Right cardiac atrium (tissue), 5 donors: Measurements from ENCODE around the gene FSTL4. TPM values are rescaled to one million over a fixed set of nuclear protein-coding genes. Genes with fewer than 3 reads are reported as not detected.

ENCODE experiments used
- ATAC-seq, 2 donors: fragments of 200-7000 bp; cut with Tn5 transposase; one replicate each; pipeline versions ENCODE4 v1.8.0 to v1.9.1; 2020; ENCODE audit warnings: moderate library complexity in 2 of 2, mild to moderate bottlenecking in 1 of 2
- DNase-seq, 3 donors: peaks; one replicate each; pipeline ENCODE4 v3.0.0-alpha.2; 2020
- H3K27ac ChIP-seq: one replicate; pipeline ENCODE4 v1.5.1; 2013; ENCODE audit warnings: mild to moderate bottlenecking, low read length, control low read depth, moderate library complexity
- H3K27me3 ChIP-seq: one replicate; pipeline ENCODE4 v1.6.1; 2013; ENCODE audit not compliant: control insufficient read depth, insufficient read depth
- H3K4me1 ChIP-seq: one replicate; pipeline ENCODE4 v1.6.1; 2013; ENCODE audit warnings: low read length; ENCODE audit not compliant: control insufficient read depth, insufficient read depth
- H3K4me3 ChIP-seq: one replicate; pipeline ENCODE4 v1.5.1; 2013; ENCODE audit warnings: low read length, control low read depth
- H3K9me3 ChIP-seq: one replicate; pipeline ENCODE4 v1.6.1; 2013; ENCODE audit warnings: low read length; ENCODE audit not compliant: control insufficient read depth
- WGBS: extraction: QIAGEN DNeasy Blood & Tissue Kit; methylation state at CpG from one replicate; pipeline ENCODE4 v1.1.7; 2013; 5-methylcytosine and 5-hydroxymethylcytosine counted together
- intact Hi-C, 4 donors: fragments of 100-400 bp; cut with DNase I; formaldehyde crosslinking; loops; one replicate each; pipeline versions ENCODE4 v1.11.0 to v1.14.0; 2022 to 2023
- polyA plus RNA-seq: library from polyadenylated mRNA; stranded (reverse); fragments of 200-250 nt; gene quantifications from one replicate; pipeline ENCODE4 v1.2.3, GENCODE V29; 2013
- total RNA-seq, 4 donors: library from RNA; stranded (reverse); fragmentation: NEBNext Ultra II Directional; extraction: Animal tissue kit (Norgen Biotek cat#: 25700); gene quantifications; one replicate each; pipeline ENCODE4 v1.2.1, GENCODE V29; 2021
- donor health status: healthy with polysubstance abuse.
- donor health status: DM: no; HTN: yes; CAD: no.
- donor health status: DM: no; HTN: no; CAD: no.
- donor health status: DM: no; HTN: yes; CAD: no; lungs with severe emphysema.
- donor health status: DM: yes; HTN: yes; CAD: no.

FSTL4 gene
- total and polyA plus RNA-seq, 5 donors = not detected

- DNase-seq (no peak), ATAC-seq (no peak)
- WGBS = 83% methylated on average over 7 of the region's 7 CpGs
- Histone ChIP-seq H3K9me3 (no peaks in the 10 kb centered on the region), H3K4me1 (no peaks in the 10 kb centered on the region), H3K27ac (no peak overlapping the region), H3K4me3 (no peak overlapping the region), H3K27me3 (no peaks in the 10 kb centered on the region)
- intact Hi-C loops = no loop called here
Observed at GRCh38 chr5:133496631-133497030, 115.7 kb downstream of the FSTL4 start.

- Histone ChIP-seq H3K27ac (no peak overlapping the region), H3K4me1 (no peaks in the 10 kb centered on the region), H3K27me3 (no peaks in the 10 kb centered on the region), H3K9me3 (no peaks in the 10 kb centered on the region), H3K4me3 (no peak overlapping the region)
- DNase-seq (no peak), ATAC-seq (no peak)
- intact Hi-C loops = no loop called here
- 75% methylated on average over 8 of the region's 8 CpGs for WGBS
Observed at GRCh38 chr5:133494923-133495246, 117.5 kb downstream of the FSTL4 start.

GRCh38 chr5:133494232-133494922 lies 118.0 kb downstream of the FSTL4 start:
- no peak for DNase-seq
- Histone ChIP-seq H3K27me3 (no peaks in the 10 kb centered on the region), H3K27ac (no peak overlapping the region), H3K4me3 (no peak overlapping the region), H3K4me1 (no peaks in the 10 kb centered on the region), H3K9me3 (no peaks in the 10 kb centered on the region)
- 77% methylated on average over 6 of the region's 6 CpGs for whole genome bisulfite sequencing
- intact Hi-C loops = no loop called here
- ATAC-seq = no peak

- ATAC-seq (no peak), DNase-seq (no peak)
- H3K9me3 ChIP-seq = no peaks in the 10 kb centered on the region
- WGBS = 38% methylated on average over 1 of the region's 1 CpG
- no peaks in the 10 kb centered on the region for H3K27me3 ChIP-seq
- no peaks in the 10 kb centered on the region for H3K4me1 ChIP-seq
- H3K4me3 ChIP-seq = no peak overlapping the region
- intact Hi-C loops = no loop called here
- H3K27ac ChIP-seq = no peak overlapping the region
Observed at GRCh38 chr5:133489632-133490031, 122.7 kb downstream of the FSTL4 start.

GRCh38 chr5:133487093-133487492 lies 125.2 kb downstream of the FSTL4 start:
- intact Hi-C loops = no loop called here
- no peaks in the 10 kb centered on the region for H3K9me3 ChIP-seq
- DNase-seq (no peak), ATAC-seq (no peak)
- H3K27me3 ChIP-seq = no peaks in the 10 kb centered on the region
- H3K4me1 ChIP-seq = no peaks in the 10 kb centered on the region
- no peak overlapping the region for H3K4me3 ChIP-seq
- no peak overlapping the region for H3K27ac ChIP-seq
- 48% methylated on average over 4 of the region's 4 CpGs for WGBS

- H3K27ac ChIP-seq = no peak overlapping the region
- no peak for ATAC-seq
- intact Hi-C loops = no loop called here
- no peaks in the 10 kb centered on the region for H3K9me3 ChIP-seq
- no peaks in the 10 kb centered on the region for H3K4me1 ChIP-seq
- H3K4me3 ChIP-seq = no peak overlapping the region
- DNase-seq = no peak
- no peaks in the 10 kb centered on the region for H3K27me3 ChIP-seq
- 49% methylated on average over 5 of the region's 5 CpGs for WGBS
Observed at GRCh38 chr5:133485468-133485867, 126.9 kb downstream of the FSTL4 start.

GRCh38 chr5:133483406-133484090 lies 128.8 kb downstream of the FSTL4 start:
- no peaks in the 10 kb centered on the region for H3K4me1 ChIP-seq
- no peak overlapping the region for H3K27ac ChIP-seq
- H3K27me3 ChIP-seq = no peaks in the 10 kb centered on the region
- DNase-seq = no peak
- 64% methylated on average over 5 of the region's 5 CpGs for WGBS
- intact Hi-C loops = no loop called here
- no peak overlapping the region for H3K4me3 ChIP-seq
- ATAC-seq = peak; percentile 40 to 59
- H3K9me3 ChIP-seq = no peaks in the 10 kb centered on the region

GRCh38 chr5:133482028-133482427 lies 130.3 kb downstream of the FSTL4 start:
- Histone ChIP-seq H3K4me3 (no peak overlapping the region), H3K27me3 (no peaks in the 10 kb centered on the region), H3K9me3 (no peaks in the 10 kb centered on the region), H3K4me1 (no peaks in the 10 kb centered on the region), H3K27ac (no peak overlapping the region)
- intact Hi-C loops = no loop called here
- WGBS = 53% methylated on average over 3 of the region's 3 CpGs
- no peak for ATAC-seq
- no peak for DNase-seq

- ATAC-seq (no peak), DNase-seq (no peak)
- H3K4me3 ChIP-seq = no peak overlapping the region
- no peaks in the 10 kb centered on the region for H3K27me3 ChIP-seq
- H3K27ac ChIP-seq = no peak overlapping the region
- H3K9me3 ChIP-seq = no peaks in the 10 kb centered on the region
- WGBS = 84% methylated on average over 10 of the region's 10 CpGs
- H3K4me1 ChIP-seq = no peaks in the 10 kb centered on the region
- intact Hi-C loops = no loop called here
Observed at GRCh38 chr5:133480866-133481265, 131.5 kb downstream of the FSTL4 start.

- no peaks in the 10 kb centered on the region for H3K27me3 ChIP-seq
- DNase-seq (no peak), ATAC-seq (no peak)
- no peaks in the 10 kb centered on the region for H3K4me1 ChIP-seq
- H3K9me3 ChIP-seq = no peaks in the 10 kb centered on the region
- intact Hi-C loops = no loop called here
- WGBS = 93% methylated on average over 9 of the region's 9 CpGs
- no peak overlapping the region for H3K27ac ChIP-seq
- H3K4me3 ChIP-seq = no peak overlapping the region
Observed at GRCh38 chr5:133480366-133480765, 132.0 kb downstream of the FSTL4 start.

GRCh38 chr5:133478199-133478985 lies 133.9 kb downstream of the FSTL4 start:
- intact Hi-C loops = no loop called here
- Histone ChIP-seq H3K9me3 (no peaks in the 10 kb centered on the region), H3K27ac (no peak overlapping the region), H3K4me1 (no peaks in the 10 kb centered on the region), H3K4me3 (no peak overlapping the region), H3K27me3 (no peaks in the 10 kb centered on the region)
- 73% methylated on average over 10 of the region's 10 CpGs for WGBS
- DNase-seq = no peak
- ATAC-seq = no peak
